ENCODE data around the gene IL10RB. TPM values are rescaled to one million over a fixed set of nuclear protein-coding genes. Genes with fewer than 3 reads are reported as not detected.
"Not testable (repeated sequence)": the region's sequence is repeated elsewhere in the genome, so short reads cannot be mapped to it uniquely, and the experiment has no call there.

Gene IL10RB
- total RNA-seq, 4 donors from 2014 or later: 28.1 to 47.7 (median 32.3) TPM

DNA sequence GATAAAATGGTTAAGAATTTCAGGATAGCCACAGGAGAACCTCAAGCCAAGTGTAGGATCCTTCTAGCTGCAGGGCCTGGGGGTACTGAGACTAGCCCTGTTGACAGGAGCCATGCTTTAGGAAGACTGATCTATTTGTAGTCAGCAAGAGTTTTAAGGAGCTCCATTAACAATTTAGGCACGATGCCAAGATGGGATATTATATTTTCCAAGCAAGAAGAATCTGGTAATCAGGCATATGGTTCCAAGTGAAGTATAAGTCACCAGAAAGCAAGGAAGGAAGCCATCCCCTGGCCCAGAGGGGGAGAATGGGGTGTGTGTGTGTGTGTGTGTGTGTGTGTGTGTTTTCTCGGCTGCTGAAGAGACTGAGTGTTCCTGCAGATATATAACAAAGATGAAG, 29.4 kb upstream of the IL10RB start:
- H3K36me3 ChIP-seq: no peaks in the 10 kb centered on the region
- TF ChIP-seq POLR2A (IDR thresholded peaks at IDR 0.05): no peak
- TF ChIP-seq, protein P1, sequence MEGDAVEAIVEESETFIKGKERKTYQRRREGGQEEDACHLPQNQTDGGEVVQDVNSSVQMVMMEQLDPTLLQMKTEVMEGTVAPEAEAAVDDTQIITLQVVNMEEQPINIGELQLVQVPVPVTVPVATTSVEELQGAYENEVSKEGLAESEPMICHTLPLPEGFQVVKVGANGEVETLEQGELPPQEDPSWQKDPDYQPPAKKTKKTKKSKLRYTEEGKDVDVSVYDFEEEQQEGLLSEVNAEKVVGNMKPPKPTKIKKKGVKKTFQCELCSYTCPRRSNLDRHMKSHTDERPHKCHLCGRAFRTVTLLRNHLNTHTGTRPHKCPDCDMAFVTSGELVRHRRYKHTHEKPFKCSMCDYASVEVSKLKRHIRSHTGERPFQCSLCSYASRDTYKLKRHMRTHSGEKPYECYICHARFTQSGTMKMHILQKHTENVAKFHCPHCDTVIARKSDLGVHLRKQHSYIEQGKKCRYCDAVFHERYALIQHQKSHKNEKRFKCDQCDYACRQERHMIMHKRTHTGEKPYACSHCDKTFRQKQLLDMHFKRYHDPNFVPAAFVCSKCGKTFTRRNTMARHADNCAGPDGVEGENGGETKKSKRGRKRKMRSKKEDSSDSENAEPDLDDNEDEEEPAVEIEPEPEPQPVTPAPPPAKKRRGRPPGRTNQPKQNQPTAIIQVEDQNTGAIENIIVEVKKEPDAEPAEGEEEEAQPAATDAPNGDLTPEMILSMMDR (IDR thresholded peaks at IDR 0.05): no peak
- no peak overlapping the region for H3K4me3 ChIP-seq
- no peaks in the 10 kb centered on the region for H3K27me3 ChIP-seq
- no peak overlapping the region for H3K27ac ChIP-seq
- H3K9me3 ChIP-seq: no peaks in the 10 kb centered on the region
- WGBS, 2 donors: 50 to 71% methylated on average over 2 of the region's 2 CpGs
- DNase-seq: no peak
- peaks cover 0 to 48% (median 7%) of the 10 kb centered on the region in 3 donors for H3K4me1 ChIP-seq
- intact Hi-C loops (cut with DNase I): no loop called here

DNA sequence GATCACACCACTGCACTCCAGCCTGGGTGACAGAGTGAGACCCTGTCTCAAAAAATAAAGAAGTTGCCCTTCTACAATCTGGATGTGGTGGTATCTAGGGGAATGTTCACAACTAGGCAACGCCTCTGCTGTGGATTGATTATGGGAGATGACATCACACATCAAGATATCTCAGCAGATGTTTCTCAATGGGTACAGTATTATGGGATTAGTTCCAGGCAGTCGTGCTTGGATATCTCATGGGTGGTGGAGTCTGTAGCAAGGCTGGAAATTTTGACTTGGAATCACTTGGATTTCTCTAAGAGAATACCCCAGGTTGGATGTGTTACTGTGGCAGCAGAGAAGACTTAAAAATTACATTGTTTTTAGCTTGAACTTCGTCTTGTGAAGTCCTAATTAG, 28.7 kb upstream of the IL10RB start:
- H3K4me3 ChIP-seq: no peak overlapping the region
- no peaks in the 10 kb centered on the region for H3K27me3 ChIP-seq
- no peaks in the 10 kb centered on the region for H3K36me3 ChIP-seq
- no peak for DNase-seq
- TF ChIP-seq, protein P1 (IDR thresholded peaks at IDR 0.05): no peak
- TF ChIP-seq POLR2A (IDR thresholded peaks at IDR 0.05): no peak
- H3K27ac ChIP-seq: peak overlapping the region in 1 of 4 donors; percentile 28
- H3K9me3 ChIP-seq: no peaks in the 10 kb centered on the region
- peaks cover 0 to 41% (median 4%) of the 10 kb centered on the region in 3 donors for H3K4me1 ChIP-seq
- 77 to 83% methylated on average over 3 of the region's 3 CpGs for WGBS, 2 donors
- intact Hi-C loops (cut with DNase I): no loop called here

DNA sequence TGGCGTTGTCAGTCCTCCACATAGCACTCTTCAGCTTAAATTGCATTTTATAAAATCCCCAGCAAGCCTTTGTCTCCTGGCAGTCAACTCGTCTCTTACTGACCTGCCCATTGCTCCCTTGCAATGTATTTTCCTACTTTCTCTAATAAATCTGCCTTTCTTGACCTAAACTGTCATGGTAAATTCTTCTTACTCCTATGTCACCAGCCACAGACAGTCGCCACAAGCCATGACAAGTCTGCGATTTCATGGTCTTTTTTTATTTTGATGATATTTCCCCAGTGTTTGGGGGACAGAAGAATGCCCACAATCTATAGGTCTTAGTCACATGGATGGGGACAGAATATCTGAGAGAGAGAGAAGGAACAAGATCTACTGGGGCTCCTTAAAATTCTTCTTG, 28.0 kb upstream of the IL10RB start:
- Histone ChIP-seq H3K27ac (peak overlapping the region in 1 of 4 donors; percentile 28), H3K9me3 (no peaks in the 10 kb centered on the region), H3K4me3 (no peak overlapping the region), H3K4me1 (peaks cover 0 to 34% (median 4%) of the 10 kb centered on the region in 3 donors), H3K36me3 (peaks cover 0 to 4% (median 0%) of the 10 kb centered on the region in 3 donors), H3K27me3 (no peaks in the 10 kb centered on the region)
- intact Hi-C loops (cut with DNase I): no loop called here
- whole genome bisulfite sequencing, 2 donors: 77 to 81% methylated on average over 4 of the region's 4 CpGs
- TF ChIP-seq, protein P1 (IDR thresholded peaks at IDR 0.05): no peak
- no peak for TF ChIP-seq POLR2A (IDR thresholded peaks at IDR 0.05)
- DNase-seq: no peak

DNA sequence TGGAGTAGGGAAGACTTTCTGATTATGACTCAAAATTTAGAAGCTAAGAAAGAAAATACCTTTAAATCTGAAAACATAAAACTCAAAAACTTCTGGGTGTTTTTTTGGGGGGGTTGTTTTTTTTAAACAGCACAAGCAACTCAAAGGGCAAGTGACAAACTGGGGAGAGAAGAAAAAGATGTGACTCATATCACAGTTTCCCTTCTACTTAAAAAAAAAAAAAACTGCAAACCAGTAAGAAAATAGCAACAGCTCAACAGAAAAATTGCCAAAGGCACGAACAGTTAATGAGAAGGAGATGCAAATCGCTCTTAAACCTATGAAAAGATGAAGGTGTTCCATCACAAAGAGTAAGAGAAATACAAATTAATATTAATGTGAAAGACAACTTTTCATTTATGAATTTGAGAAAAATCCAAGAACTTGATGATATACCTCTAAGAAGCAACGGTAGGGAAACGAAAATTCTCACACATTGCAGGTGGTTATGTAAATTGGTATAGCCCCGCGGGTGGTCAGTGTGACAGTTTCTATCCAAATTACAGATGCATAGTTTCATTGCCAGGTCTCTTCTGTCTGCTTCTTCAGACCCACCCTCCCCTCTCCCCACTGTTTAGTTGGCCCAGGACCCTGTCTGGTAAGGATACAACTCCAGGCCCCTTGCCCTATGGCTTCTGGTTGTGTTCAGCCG, 27.5 kb upstream of the IL10RB start:
- Histone ChIP-seq H3K4me1 (peaks cover 0 to 34% (median 4%) of the 10 kb centered on the region in 3 donors), H3K36me3 (peaks cover 0 to 10% (median 0%) of the 10 kb centered on the region in 3 donors), H3K9me3 (no peaks in the 10 kb centered on the region), H3K27me3 (no peaks in the 10 kb centered on the region), H3K27ac (peak overlapping the region in 1 of 4 donors; percentile 70), H3K4me3 (no peak overlapping the region)
- DNase-seq: no peak
- intact Hi-C loops (cut with DNase I): no loop called here
- TF ChIP-seq, protein P1 (IDR thresholded peaks at IDR 0.05): no peak
- no peak for TF ChIP-seq POLR2A (IDR thresholded peaks at IDR 0.05)
- 64 to 78% methylated on average over 7 of the region's 7 CpGs for whole genome bisulfite sequencing, 2 donors

DNA sequence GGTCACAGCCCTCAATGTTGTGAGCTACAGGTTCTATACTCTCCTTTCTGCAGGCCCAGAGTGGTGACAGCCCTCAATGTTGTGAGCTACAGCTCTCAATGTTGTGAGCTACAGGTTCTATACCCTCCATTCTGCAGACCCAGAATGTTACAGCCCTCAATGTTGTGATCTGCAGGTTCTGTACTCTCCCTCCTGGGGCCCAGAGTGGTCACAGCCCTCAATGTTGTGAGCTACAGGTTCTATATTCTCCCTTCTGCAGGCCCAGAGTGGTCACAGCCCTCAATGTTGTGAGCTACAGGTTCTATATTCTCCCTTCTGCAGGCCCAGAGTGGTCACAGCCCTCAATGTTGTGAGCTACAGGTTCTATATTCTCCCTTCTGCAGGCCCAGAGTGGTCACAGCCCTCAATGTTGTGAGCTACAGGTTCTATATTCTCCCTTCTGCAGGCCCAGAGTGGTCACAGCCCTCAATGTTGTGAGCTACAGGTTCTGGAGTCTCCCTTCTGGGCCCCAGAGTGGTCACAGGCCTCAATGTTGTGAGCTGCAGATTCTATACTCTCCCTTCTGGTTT, 26.5 kb upstream of the IL10RB start:
- peaks cover 0 to 37% (median 4%) of the 10 kb centered on the region in 3 donors for H3K4me1 ChIP-seq
- intact Hi-C loops (cut with DNase I); H3K9me3 ChIP-seq; H3K27me3 ChIP-seq; DNase-seq; H3K4me3 ChIP-seq: not testable (repeated sequence)
- peaks cover 0 to 11% (median 0%) of the 10 kb centered on the region in 3 donors for H3K36me3 ChIP-seq
- peak overlapping the region in 1 of 4 donors; percentile 70 for H3K27ac ChIP-seq

Measured in esophagus squamous epithelium (tissue), 5 donors.